GM20431 (cell line): ENCODE data around the gene SYNJ2.

Experiments used
- in situ Hi-C: fragments of 300-500 bp; cut with MseI, MboI; formaldehyde crosslinking; loops from one replicate; pipeline ENCODE4 v1.15.0; 2020; ENCODE audit warnings: low sequenced_read_pairs; ENCODE audit not compliant: unreplicated experiment

The SYNJ2 gene

GRCh38 chr6:158038291-158039177 lies 56.9 kb downstream of the SYNJ2 start:
- in situ Hi-C loops: no loop called here

- in situ Hi-C loops: no loop called here
Measured at GRCh38 chr6:158039178-158039557, 57.5 kb downstream of the SYNJ2 start.

DNA sequence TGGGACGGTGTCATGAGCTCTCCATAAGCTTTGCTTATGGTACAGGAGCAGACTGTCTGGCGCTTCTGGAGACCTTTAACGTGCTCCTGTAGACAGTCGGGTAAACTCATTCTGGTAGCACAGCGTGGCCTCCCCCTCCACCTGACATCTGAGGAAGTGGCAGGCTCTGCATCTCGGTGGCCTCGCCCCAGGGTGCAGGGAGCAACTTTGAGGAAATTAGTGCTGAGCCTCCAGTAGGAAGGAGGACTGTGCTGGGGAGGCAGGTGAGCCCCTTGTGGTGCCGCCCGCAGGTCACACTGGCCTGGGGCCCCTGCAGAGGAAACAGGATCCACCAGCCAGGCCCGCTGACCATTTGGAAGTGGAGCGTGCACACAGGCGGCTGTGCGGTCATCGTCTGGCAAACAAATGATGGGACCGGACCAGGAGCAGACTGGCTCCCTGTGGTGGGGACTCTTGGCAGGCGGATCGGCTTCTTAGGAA lies 57.9 kb downstream of the SYNJ2 start:
- in situ Hi-C loops: no loop called here

DNA sequence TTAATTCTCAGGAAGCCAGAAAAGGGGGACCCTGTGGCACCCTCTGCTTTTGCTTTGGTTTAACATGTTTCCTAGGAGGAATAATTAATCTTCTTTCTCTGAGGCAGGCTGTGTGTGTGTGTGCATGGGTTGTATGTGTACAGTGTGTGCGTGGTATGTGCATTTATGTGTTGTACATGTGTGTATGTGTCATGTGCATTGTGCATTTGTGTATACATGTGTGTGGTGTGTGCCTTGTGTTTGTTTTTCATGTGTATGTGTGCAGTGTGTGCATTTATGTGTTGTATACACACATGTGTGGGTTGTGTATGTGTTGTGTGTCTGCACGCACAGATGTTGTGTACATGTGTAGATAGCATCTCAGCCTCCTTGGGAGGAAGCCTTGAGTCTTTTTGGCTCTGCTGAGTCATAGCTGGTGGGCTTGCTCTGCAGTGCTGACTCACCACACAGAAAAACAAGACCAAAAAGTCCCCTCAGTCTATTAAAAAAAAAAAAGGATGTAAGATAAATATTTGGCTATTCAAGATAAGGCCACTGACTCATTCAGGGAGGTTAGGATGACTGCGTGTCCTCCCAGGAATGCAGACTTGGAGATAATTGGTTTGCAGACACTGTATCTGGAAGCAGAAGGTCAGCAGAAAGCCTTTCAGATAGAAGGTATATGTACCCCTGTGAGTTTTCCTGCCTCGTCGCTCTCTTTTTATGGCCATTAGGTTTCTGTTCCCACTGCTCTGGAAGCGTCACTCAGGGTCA lies 58.6 kb downstream of the SYNJ2 start:
- in situ Hi-C loops: no loop called here

- in situ Hi-C loops: no loop called here
Measured at GRCh38 chr6:158040804-158041347, 59.2 kb downstream of the SYNJ2 start.

DNA sequence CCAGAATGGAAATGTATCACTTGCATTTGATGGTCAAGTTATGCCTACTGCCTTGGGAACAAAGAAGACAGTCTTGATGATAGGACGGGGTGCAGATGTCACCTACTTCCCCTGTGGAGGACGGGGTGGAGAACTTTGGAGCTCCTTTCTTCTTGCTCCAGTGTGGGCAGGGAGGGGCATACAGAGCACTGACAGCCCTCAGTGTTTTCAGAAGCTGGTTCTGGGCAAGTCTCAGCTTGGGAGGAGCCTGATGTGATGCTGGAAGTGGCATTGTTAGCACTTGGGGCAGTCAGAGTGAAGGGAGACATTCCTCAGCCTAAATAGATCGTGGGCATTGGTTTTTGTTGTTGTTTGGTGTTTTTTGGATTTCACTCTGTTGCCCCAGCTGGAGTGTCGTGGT lies 59.7 kb downstream of the SYNJ2 start:
- in situ Hi-C loops: no loop called here

GRCh38 chr6:158041788-158042187 lies 60.1 kb downstream of the SYNJ2 start:
- in situ Hi-C loops: no loop called here

- in situ Hi-C loops: no loop called here
Measured at GRCh38 chr6:158042245-158042798, 60.7 kb downstream of the SYNJ2 start.

DNA sequence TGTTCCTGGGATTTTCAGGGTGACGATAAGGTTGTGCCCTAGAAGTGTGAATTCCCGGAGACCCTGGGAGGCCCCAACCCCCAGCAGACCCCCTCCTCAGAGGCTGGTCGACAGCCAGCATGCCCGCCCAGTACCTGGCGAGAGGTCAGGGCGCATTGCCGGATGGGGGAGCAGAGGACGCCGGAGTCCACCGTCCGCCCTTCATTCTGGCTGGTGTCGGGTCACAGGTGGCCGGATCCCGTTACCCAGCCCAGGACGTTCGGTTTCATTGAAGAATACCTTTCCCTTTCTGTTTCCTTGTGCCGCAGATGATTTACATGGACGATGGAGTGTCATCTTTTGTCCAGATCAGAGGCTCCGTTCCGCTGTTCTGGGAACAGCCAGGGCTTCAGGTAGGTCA lies 61.3 kb downstream of the SYNJ2 start:
- in situ Hi-C loops: no loop called here

GRCh38 chr6:158043586-158044524 lies 62.2 kb downstream of the SYNJ2 start:
- in situ Hi-C loops: no loop called here

DNA sequence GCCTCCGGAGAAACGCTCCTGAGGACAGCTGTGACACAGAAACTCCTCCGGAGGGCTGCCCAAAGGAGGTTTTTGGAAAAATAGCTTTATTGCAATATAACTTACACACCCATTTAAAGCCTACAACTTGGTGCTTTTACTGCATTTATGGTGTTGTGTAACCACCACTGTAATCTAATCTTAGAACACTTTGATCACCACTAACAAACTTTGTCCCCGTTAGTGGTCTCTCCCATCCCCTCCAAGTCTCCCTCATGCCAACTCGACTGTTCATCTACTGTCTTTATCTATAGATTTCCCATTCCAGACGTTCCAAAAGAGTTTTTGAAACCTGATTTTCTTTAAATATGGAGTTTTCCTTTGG lies 62.8 kb downstream of the SYNJ2 start:
- in situ Hi-C loops: no loop called here

DNA sequence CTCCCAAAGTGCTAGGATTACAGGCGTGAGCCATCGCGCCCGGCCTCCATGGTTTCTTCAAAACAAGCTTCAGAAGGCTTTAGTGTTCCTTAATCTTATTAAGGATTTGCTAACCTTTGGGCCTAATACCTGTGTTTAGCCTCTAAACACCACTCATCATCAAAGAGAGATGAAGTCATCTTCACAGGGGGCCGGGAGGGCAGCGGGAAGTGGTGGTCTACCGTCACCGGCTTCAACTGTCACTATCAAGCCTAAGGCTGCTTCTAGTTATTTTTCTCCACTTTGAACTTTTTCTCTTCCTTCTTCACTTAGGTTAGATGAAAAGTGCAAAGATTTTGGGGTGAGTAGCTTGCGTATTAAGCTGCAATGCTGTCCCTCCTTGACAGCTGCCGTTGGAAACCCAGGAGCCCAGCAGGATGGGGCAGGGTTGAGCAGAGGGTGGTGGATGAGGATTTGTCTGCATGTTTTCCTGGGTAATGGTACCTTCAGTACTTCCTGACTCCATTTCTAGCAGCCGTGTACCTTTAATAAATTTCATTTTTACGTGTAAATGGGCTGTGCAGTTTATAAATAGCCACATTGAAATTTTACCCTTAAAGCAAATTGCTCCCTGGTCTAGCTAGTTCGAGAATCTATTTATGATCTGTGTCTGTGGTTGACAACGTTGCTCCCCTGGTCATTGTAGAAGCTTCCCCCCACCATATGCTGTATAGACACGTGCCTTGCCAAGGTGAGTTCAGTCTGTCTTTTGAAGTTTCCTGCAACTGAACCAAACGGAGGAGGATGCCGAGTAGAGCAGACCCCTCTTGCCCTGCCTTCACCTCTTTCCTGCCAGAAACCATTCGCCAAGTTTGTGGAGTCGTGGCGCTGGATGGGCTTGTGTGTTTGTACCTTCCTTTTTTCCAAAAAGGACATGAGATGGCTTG lies 64.8 kb downstream of the SYNJ2 start:
- in situ Hi-C loops: no loop called here

GRCh38 chr6:158047127-158047518 lies 65.5 kb downstream of the SYNJ2 start:
- in situ Hi-C loops: no loop called here

- in situ Hi-C loops: no loop called here
Measured at GRCh38 chr6:158047563-158048323, 66.1 kb downstream of the SYNJ2 start.

GRCh38 chr6:158048589-158048988 lies 66.9 kb downstream of the SYNJ2 start:
- in situ Hi-C loops: no loop called here

GRCh38 chr6:158049055-158050028 lies 67.7 kb downstream of the SYNJ2 start:
- in situ Hi-C loops: no loop called here
